OCI-LY1 (cell line): ENCODE data around the gene HSPB2.

Experiments
- H2AFZ ChIP-seq: fragments of 200-600 bp; sonication (generic), shearing (Covaris generic); 2 replicates; pipeline ENCODE4 v1.6.0; 2014; ENCODE audit warnings: antibody characterized with exemption, mild to moderate bottlenecking, low read length
- H3F3A ChIP-seq: fragments of 200-600 bp; sonication (generic), shearing (Covaris generic); 2 replicates; pipeline ENCODE4 v1.6.0; 2014; ENCODE audit warnings: mild to moderate bottlenecking, antibody characterized with exemption, low read length, moderate library complexity; ENCODE audit not compliant: insufficient read depth
- H3K27ac ChIP-seq: fragments of 200-600 bp; sonication (generic); 2 replicates; pipeline ENCODE4 v1.5.1; 2014; ENCODE audit warnings: low read length, mixed run types, mild to moderate bottlenecking, low read depth; ENCODE audit not compliant: poor library complexity, severe bottlenecking
- H3K27me3 ChIP-seq: fragments of 200-600 bp; sonication (generic); 2 replicates; pipeline ENCODE4 v1.6.0; 2014; ENCODE audit warnings: antibody characterized with exemption, mild to moderate bottlenecking, low read length, moderate library complexity; ENCODE audit not compliant: insufficient read depth
- H3K36me3 ChIP-seq: fragments of 200-600 bp; sonication (generic); 2 replicates; pipeline ENCODE4 v1.6.1; 2014; ENCODE audit warnings: mild to moderate bottlenecking, antibody characterized with exemption, low read length, moderate library complexity, mixed read lengths; ENCODE audit not compliant: insufficient read depth
- H3K4me1 ChIP-seq: fragments of 200-600 bp; sonication (generic); 2 replicates; pipeline ENCODE4 v1.5.1; 2014; ENCODE audit warnings: mild to moderate bottlenecking, low read length, moderate library complexity; ENCODE audit not compliant: insufficient read depth, severe bottlenecking
- H3K4me2 ChIP-seq: fragments of 200-600 bp; sonication (generic), shearing (Covaris generic); 2 replicates; pipeline ENCODE4 v1.6.1; 2014; ENCODE audit warnings: low read length
- H3K4me3 ChIP-seq: fragments of 200-600 bp; sonication (generic); 2 replicates; pipeline ENCODE4 v1.5.1; 2014; ENCODE audit warnings: low read length, low read depth, mild to moderate bottlenecking, mixed read lengths; ENCODE audit not compliant: poor library complexity, severe bottlenecking
- H3K79me2 ChIP-seq: fragments of 200-600 bp; shearing (Covaris generic); 2 replicates; pipeline ENCODE4 v1.6.1; 2016; ENCODE audit warnings: mixed run types, low read length, mixed read lengths; ENCODE audit not compliant: insufficient read depth
- H3K9ac ChIP-seq: fragments of 200-600 bp; sonication (generic), shearing (Covaris generic); 2 replicates; pipeline ENCODE4 v1.6.1; 2014; ENCODE audit warnings: mild to moderate bottlenecking, low read length, mixed read lengths
- H3K9me2 ChIP-seq: fragments of 200-600 bp; sonication (generic), shearing (Covaris generic); 2 replicates; pipeline ENCODE4 v1.6.1; 2014; ENCODE audit warnings: low read depth, mild to moderate bottlenecking, low read length, mixed read lengths
- H3K9me3 ChIP-seq: fragments of 200-600 bp; shearing (Covaris generic); 2 replicates; pipeline ENCODE4 v1.6.1; 2014; ENCODE audit warnings: low read length, mixed read lengths
- H4K20me1 ChIP-seq: fragments of 200-600 bp; sonication (generic), shearing (Covaris generic); 2 replicates; pipeline ENCODE4 v1.6.0; 2016; ENCODE audit warnings: mild to moderate bottlenecking, low read length; ENCODE audit not compliant: insufficient read depth
- CTCF ChIP-seq: fragments of 200-600 bp; sonication (generic), shearing (Covaris generic); IDR thresholded peaks from 2 replicates; pipeline ENCODE4 v1.5.1; 2017; ENCODE audit warnings: mild to moderate bottlenecking, antibody characterized with exemption, low read length, moderate library complexity, mixed read lengths
- EZH2 ChIP-seq: fragments of 200-600 bp; sonication (generic), shearing (Covaris generic); IDR thresholded peaks from 2 replicates; pipeline ENCODE4 v1.8.0; 2017; ENCODE audit warnings: borderline replicate concordance, mixed run types, mild to moderate bottlenecking, antibody characterized with exemption, low read length, moderate library complexity, mixed read lengths

The HSPB2 gene

GRCh38 chr11:111906680-111907079 lies 5.9 kb upstream of the HSPB2 start:
- H3K9me2 ChIP-seq: no peaks in the 10 kb centered on the region
- no peaks in the 10 kb centered on the region for H3F3A ChIP-seq
- H3K27ac ChIP-seq: no peak overlapping the region
- H3K4me1 ChIP-seq: no peaks in the 10 kb centered on the region
- H3K9ac ChIP-seq: no peak overlapping the region
- H2AFZ ChIP-seq: no peak overlapping the region
- no peaks in the 10 kb centered on the region for H3K79me2 ChIP-seq
- H4K20me1 ChIP-seq: no peaks in the 10 kb centered on the region
- no peak overlapping the region for H3K4me3 ChIP-seq
- 0 out of 2 replicates have a peak, but pooled peaks cover 2% of the 10 kb centered on the region for H3K9me3 ChIP-seq
- no peak overlapping the region for H3K4me2 ChIP-seq
- no peak for TF ChIP-seq EZH2
- TF ChIP-seq CTCF: no peak
- H3K36me3 ChIP-seq: no peaks in the 10 kb centered on the region
- no peaks in the 10 kb centered on the region; the same call in 1 of the 2 replicates for H3K27me3 ChIP-seq

GRCh38 chr11:111908639-111909305 lies 3.8 kb upstream of the HSPB2 start:
- TF ChIP-seq EZH2: no peak
- no peaks in the 10 kb centered on the region for H3K79me2 ChIP-seq
- no peak overlapping the region for H2AFZ ChIP-seq

GRCh38 chr11:111909378-111909777 lies 3.2 kb upstream of the HSPB2 start:
- no peaks in the 10 kb centered on the region for H4K20me1 ChIP-seq
- no peaks in the 10 kb centered on the region for H3K4me1 ChIP-seq
- H3F3A ChIP-seq: no peaks in the 10 kb centered on the region
- H3K4me3 ChIP-seq: no peak overlapping the region
- no peak overlapping the region for H3K9ac ChIP-seq
- H3K27me3 ChIP-seq: peaks cover 6% of the 10 kb centered on the region; the same call in 1 of the 2 replicates
- no peak overlapping the region for H3K4me2 ChIP-seq
- TF ChIP-seq EZH2 (no peak), CTCF (no peak)
- H3K27ac ChIP-seq: no peak overlapping the region
- H3K36me3 ChIP-seq: no peaks in the 10 kb centered on the region
- H2AFZ ChIP-seq: no peak overlapping the region
- no peaks in the 10 kb centered on the region for H3K9me2 ChIP-seq
- no peaks in the 10 kb centered on the region for H3K79me2 ChIP-seq
- no peaks in the 10 kb centered on the region for H3K9me3 ChIP-seq

More at GRCh38 chr11:111908639-111909305, 3.8 kb upstream of the HSPB2 start:
- H3K9me3 ChIP-seq: no peaks in the 10 kb centered on the region
- H4K20me1 ChIP-seq: no peaks in the 10 kb centered on the region
- no peak overlapping the region for H3K4me3 ChIP-seq
- H3K4me1 ChIP-seq: no peaks in the 10 kb centered on the region
- H3K4me2 ChIP-seq: no peak overlapping the region
- no peak overlapping the region for H3K27ac ChIP-seq
- H3K36me3 ChIP-seq: no peaks in the 10 kb centered on the region
- H3K9me2 ChIP-seq: no peaks in the 10 kb centered on the region
- H3K9ac ChIP-seq: no peak overlapping the region
- H3K27me3 ChIP-seq: peaks cover under 1% of the 10 kb centered on the region; the same call in 1 of the 2 replicates
- H3F3A ChIP-seq: no peaks in the 10 kb centered on the region
